ENCODE results near the gene TRAFD1.
"Not testable (repeated sequence)": the region's sequence is repeated elsewhere in the genome, so short reads cannot be mapped to it uniquely, and the experiment has no call there.

TRAFD1 gene, protein sequence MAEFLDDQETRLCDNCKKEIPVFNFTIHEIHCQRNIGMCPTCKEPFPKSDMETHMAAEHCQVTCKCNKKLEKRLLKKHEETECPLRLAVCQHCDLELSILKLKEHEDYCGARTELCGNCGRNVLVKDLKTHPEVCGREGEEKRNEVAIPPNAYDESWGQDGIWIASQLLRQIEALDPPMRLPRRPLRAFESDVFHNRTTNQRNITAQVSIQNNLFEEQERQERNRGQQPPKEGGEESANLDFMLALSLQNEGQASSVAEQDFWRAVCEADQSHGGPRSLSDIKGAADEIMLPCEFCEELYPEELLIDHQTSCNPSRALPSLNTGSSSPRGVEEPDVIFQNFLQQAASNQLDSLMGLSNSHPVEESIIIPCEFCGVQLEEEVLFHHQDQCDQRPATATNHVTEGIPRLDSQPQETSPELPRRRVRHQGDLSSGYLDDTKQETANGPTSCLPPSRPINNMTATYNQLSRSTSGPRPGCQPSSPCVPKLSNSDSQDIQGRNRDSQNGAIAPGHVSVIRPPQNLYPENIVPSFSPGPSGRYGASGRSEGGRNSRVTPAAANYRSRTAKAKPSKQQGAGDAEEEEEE

GRCh38 chr12:112125250-112125999 is at the start of gene TRAFD1:
Gene TRAFD1, plus strand, starts transcription at chr12:112125560. Its CDS starts 4,963 bp downstream, at chr12:112130523.
- peak; percentile 97 for DNase-seq

GRCh38 chr12:112087055-112087850 is 38.1 kb upstream of the TRAFD1 start:
- no peak for DNase-seq

DNA sequence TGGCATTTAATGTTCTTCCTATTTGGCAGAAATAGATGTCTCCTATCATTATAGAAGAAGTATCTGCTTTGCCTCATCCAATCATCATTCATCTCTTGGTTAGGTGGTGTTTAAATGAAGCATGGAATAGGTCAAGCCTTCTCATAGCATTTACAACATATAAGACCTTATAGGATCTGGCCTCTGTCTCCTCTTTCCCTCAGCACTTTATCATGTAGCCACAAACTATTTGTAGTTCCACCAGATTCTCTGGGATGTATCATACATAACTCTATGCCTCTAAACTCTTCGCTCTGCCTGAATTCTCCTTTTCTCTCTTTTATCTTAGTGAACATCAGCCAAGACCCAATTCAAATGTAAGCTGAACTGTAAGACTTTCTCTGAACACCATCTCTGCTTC is 37.5 kb upstream of the TRAFD1 start:
- DNase-seq: no peak

- no peak for DNase-seq
Observed at GRCh38 chr12:112091563-112091962, 33.8 kb upstream of the TRAFD1 start.

DNA sequence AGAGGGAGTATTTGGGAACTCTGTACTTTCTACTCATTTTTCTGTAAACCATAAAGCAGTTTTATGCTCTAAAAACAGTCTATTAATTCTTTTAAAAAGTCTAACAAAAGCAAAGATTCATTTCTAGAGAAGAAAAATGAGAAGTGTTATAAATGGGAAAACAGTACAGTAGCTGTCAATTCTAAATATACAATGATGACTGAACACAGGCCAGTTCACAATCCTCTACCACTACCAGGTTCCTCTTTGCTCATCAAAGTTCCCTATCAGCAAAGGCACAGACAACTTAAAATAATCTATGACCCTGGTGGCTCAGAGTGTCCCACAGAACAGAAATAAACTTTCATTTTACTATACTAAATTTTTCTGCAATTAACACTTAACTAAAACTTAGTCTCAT is 29.3 kb upstream of the TRAFD1 start:
- no peak for DNase-seq

- no peak for DNase-seq
Observed at GRCh38 chr12:112096667-112097066, 28.7 kb upstream of the TRAFD1 start.

GRCh38 chr12:112097641-112098040 is 27.7 kb upstream of the TRAFD1 start:
- DNase-seq: no peak

DNA sequence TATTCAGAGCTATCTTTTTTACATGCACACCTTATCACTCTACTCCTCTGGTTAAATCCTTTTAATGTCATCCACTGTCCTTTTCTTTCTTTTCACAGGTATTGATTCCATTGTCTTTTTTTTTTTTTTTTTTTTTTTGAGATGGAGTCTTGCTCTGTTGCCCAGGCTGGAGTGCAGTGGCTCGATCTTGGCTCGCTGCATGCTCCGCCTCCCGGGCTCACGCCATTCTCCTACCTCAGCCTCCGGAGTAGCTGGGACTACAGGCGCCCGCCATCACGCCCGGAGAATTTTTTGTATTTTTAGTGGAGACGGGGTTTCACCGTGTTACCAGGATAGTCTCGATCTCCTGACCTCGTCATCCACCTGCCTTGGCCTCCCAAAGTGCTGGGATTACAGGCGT is 24.9 kb upstream of the TRAFD1 start:
- not testable (repeated sequence) for DNase-seq

DNA sequence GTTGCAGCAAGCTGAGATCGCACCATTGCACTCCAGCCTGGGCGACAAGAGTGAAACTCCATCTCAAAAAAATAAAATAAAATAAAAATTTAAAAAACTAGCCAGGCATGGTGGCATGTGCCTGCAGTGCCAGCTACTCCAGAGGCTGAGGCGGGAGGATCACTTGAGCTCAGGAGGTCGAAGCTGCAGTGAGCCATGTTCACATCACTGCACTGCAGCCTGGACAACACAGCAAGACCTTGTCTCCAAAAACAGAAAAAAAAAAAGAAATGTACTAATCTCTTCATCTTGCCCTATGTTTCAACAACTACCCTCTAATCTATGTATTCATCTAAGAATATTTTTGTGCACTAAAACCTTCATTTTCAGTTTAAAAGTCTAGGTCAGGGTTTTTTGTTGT is 23.2 kb upstream of the TRAFD1 start:
- no peak for DNase-seq

DNA sequence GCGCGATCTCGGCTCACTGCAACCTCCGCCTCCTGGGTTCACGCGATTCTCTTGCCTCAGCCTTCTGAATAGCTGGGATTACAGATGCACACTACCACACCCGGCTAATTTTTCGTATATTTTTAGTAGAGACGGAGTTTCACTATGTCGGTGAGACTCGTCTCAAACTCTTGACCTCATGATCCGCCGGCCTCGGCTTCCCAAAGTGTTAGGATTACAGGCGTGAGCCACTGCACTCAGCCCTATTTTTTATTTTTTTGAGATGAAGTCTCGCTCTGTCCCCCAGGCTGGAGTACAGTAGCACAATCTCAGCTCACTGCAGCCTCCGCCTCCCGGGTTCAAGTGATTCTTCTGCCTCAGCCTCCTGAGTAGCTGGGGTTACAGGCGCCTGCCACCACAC is 22.6 kb upstream of the TRAFD1 start:
- not testable (repeated sequence) for DNase-seq

DNA sequence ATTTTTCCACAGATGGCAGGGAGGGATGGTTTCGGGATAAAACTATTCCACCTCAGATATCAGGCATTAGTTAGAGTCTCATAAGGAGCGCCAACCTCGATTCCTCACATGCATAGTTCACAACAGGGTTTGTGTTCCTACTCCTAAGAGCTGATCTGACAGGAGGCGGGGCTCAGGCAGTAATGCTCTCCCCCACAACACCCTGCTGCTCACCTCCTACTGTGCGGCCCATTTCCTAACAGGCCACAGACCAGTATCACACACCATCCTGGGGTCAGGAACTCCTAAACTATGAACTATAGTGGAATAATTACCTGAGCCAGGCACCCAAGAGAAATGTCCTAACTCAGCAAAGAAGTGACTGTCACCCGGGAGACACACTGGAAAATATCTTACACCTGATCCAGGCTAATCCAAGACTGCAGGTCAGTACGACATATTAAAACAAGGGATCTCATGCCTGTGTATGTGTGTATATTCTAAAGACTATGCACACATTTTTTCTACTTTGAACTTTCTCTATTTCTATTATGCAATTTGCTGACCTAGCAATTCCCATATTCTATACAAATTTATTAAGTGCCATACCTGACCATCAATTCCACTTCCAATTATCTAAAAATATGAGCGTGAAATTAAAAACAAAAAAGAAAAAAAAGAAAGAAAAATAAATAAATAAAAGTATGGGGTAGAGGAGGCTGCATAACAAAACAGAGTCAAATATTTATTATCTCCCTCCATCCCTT is 21.4 kb upstream of the TRAFD1 start:
- no peak for DNase-seq

DNA sequence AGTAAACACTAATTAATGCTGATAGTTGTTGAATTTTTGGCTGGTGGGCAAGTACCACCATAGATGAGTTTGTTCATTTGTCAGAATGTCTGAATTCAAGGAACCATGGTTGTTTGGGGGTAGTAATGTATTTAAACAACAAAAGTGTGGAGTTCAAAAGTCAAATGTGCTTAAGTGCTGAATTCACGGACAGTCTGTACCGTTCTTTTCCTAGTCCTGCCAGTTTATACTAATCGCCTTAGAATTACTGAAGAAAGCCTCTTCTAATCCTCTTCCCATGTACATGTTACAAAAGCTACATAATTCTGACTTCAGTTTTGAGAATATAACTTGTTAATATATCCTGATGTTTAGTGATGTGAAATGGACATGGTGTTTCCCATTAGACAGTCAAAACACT is 19.5 kb upstream of the TRAFD1 start:
- DNase-seq: no peak

DNA sequence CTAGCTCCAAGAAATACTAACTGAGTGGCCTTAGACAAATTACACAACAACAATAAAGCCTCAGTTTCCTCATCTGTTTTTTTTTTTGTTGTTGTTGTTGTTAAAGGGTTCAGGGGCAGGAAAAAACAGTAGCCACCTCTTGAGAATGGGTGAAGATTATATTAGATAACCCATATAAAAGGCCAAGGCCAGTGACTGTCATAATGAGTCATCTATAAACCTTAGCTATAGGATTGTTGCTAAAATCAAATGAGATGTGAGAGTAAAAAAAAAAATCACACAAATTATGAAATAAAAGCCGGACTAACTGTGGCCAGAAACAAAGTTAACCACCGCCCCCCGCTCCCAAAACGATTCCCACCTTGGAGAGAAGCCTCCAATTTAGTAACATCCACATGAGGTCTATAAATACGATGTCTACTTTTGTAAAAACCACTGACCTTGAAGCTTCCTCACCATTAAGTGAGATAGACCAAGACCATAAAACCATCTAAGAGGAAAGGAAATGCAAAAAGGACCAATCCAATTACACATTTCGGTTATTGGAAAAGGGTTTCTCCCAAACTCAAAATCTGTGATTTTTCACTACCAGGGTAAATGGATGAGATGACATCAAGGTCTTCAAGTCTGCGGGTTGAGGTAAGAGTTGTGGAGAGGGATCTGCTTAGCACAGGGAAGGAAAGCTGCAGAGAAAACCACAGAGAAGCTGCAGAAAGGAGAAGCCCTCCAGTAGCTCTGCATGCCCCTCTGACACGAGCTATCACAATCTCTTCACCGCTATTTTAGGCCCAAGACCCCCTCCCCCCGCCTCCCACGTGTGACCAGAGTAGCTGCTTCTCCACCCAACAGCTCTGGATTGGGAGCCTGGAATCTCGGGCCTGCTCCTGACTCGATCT is 17.8 kb upstream of the TRAFD1 start:
- DNase-seq: no peak

DNA sequence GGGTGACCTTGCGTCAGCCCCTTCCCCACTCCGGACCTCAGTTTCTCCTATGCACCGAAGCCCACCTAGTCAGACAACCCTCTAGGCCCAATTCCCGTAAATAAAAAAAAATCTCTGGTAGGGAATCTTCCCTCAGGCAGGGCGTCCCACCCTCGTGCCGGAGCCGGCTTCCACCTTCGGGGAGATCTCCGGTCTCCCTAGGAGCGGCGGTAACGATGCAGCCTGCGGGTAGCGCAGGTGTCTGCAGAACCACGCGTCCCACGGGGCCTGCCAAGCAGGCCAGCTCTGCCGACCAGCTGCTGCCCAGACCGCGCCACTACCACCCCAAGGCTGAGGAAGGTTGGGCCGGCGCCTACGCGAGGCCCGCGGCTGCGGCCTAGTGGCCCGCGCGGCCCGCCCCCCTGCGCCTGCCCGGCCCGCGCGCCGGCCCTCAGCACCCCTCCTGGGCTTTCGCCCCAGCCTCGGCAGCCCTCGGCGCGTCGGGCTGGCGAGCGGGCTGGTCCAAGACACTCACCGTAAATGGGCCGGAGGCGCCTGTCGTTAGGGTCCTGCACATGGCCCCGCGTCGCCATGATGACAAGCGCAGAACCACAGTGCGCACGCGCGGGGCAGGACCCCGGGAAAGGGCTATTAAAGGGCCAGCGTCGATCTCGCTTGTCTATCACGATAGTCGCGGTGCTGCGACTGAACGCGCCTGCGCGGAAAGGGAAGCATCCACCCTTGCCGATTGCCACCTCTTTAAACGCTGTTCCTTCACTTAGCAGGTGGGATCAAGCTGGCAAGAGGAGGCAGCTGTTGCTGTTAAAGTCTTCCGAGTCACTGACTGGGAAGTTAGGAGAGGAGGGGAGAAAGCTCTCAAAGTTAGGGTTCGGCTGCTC is 16.9 kb upstream of the TRAFD1 start, which contains the start of gene NAA25:
Gene NAA25, minus strand, starts transcription at position 582 of the 878 bp plus-strand sequence. Its CDS starts 10 bp downstream, at position 572.
- peak; percentile 83 for DNase-seq

DNA sequence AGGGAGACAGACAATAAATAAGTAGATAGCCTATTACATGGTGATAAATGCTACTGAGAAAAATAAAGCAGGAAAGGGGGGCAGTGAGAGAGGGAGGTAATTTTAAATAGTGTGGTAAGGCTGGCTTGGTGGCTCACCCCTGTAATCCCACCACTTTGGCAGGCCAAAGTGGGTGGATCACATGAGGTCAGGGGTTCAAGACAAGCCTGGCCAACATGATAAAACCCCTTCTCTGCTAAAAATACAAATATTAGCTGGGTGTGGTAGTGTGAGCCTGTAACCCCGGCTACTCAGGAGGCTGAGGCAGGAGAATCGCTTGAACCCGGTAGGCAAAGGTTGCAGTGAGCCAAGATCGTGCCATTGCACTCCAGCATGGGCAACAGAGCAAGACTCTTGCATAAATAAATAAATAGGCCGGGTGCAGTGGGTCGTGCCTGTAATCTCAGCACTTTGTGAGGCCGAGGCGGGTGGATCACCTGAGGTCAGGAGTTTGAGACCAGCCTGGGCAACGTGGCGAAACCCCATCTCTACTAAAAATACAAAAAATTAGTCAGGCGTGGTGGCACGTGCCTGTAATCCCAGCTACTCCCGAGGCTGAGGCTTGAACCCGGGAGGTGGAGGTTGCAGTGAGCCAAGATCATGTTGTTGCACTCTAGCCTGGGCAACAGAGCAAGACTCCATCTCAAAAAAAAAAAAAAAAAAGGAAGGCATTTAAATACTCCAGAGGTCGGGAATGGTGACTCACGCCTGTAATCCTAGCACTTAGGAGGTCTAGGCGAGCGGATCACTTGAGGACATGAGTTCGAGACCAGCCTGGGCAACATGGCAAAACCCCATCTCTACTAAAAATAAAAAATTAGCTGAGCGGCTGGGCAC is 14.3 kb upstream of the TRAFD1 start:
- DNase-seq: not testable (repeated sequence)

DNA sequence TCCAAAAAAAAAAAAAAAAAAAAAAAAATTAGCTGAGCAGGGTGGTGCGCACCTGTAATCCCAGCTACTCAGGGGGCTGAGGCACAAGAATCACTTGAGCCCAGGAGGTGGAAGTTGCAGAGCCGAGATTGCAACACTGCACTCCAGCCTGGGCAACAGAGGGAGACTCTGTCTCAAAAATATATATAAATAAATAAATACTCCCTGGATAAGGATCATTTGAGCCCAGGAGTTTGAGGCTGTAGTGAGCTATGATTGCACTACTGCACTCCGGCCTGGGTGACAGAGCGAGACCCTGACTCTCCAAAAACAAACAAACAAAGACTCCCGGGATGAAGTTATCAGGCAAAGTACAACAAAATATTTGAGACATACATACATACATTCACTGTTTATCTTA is 13.4 kb upstream of the TRAFD1 start:
- no peak for DNase-seq

DNA sequence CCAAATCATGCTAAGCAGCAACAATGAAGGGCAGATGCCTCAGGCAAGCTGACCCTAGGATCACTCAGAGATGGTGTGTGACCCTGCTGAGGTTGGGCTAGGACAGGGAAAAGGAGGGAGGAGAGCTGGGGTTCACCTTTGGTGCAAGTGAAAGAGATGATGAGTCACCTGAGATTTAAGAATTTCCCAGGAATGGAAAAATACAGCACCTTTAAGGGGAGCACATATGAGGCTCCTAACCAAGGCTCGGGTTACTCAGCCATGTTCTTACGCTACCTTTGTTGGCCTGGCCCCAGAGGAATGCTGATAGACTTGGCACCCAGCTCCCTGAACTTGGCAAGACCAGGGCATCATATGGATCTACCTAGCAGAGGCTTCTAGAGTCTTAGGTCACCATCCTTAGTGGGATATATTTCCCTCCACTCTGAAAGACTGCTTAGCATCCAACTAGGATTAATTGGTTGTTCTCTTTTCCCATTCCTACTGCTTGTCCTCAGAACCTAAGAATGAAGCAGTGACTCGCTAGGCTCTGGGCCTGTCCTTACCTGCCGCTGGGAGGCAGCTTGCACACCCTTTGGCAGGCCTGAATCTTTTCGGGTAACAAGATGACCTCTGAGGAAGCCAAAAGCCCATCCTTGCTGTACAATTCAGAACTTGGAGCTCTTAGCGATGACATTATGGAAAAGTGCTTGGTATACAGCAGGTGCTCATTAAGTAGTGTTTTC is 12.8 kb upstream of the TRAFD1 start:
- no peak for DNase-seq

All from CD4-positive, alpha-beta T cell treated with Interferon gamma for 1 hour (primary cell).